ENCODE results near the gene NT5DC1.
"Not testable (repeated sequence)": the region's sequence is repeated elsewhere in the genome, so short reads cannot be mapped to it uniquely, and the experiment has no call there.

The NT5DC1 gene

GRCh38 chr6:116279232-116280160 is 178.8 kb downstream of the NT5DC1 start, which contains the start of gene TSPYL1:
TSS of gene TSPYL1 (minus strand) at chr6:116279930. CDS start at chr6:116279830, 100 bp downstream.
- DNase-seq (ENCODE audit: low read depth in 2 of 2): peak; percentile 84 to 90

- no peak for DNase-seq (ENCODE audit: low read depth in 2 of 2)
Measured at GRCh38 chr6:116280161-116280932, 179.7 kb downstream of the NT5DC1 start.

GRCh38 chr6:116280933-116281316 is 180.3 kb downstream of the NT5DC1 start:
- no peak for DNase-seq (ENCODE audit: low read depth in 2 of 2)

GRCh38 chr6:116282698-116283097 is 182.0 kb downstream of the NT5DC1 start:
- DNase-seq (ENCODE audit: low read depth in 2 of 2): no peak

- no peak for DNase-seq (ENCODE audit: low read depth in 2 of 2)
Measured at GRCh38 chr6:116283191-116283590, 182.5 kb downstream of the NT5DC1 start.

- not testable (repeated sequence) for DNase-seq (ENCODE audit: low read depth in 2 of 2)
Measured at GRCh38 chr6:116284984-116285383, 184.3 kb downstream of the NT5DC1 start.

GRCh38 chr6:116286773-116287358 is 186.2 kb downstream of the NT5DC1 start:
- no peak for DNase-seq (ENCODE audit: low read depth in 2 of 2)

- no peak for DNase-seq (ENCODE audit: low read depth in 2 of 2)
Measured at GRCh38 chr6:116287689-116288282, 187.1 kb downstream of the NT5DC1 start.

GRCh38 chr6:116289876-116290275 is 189.2 kb downstream of the NT5DC1 start:
- DNase-seq (ENCODE audit: low read depth in 2 of 2): no peak

- DNase-seq (ENCODE audit: low read depth in 2 of 2): no peak
Measured at GRCh38 chr6:116290799-116291198, 190.1 kb downstream of the NT5DC1 start.

GRCh38 chr6:116291701-116292396 is 191.2 kb downstream of the NT5DC1 start:
- no peak for DNase-seq (ENCODE audit: low read depth in 2 of 2)

- DNase-seq (ENCODE audit: low read depth in 2 of 2): no peak
Measured at GRCh38 chr6:116292553-116292952, 191.9 kb downstream of the NT5DC1 start.

- no peak for DNase-seq (ENCODE audit: low read depth in 2 of 2)
Measured at GRCh38 chr6:116298273-116298672, 197.6 kb downstream of the NT5DC1 start.

- DNase-seq (ENCODE audit: low read depth in 2 of 2): no peak
Measured at GRCh38 chr6:116298973-116299372, 198.3 kb downstream of the NT5DC1 start.

All from stimulated activated CD4-positive, alpha-beta T cell treated with anti-CD3 and anti-CD28 coated beads, Interleukin-4, amount 100 ng/mL, for 48 hours (primary cell).